ENCODE data around the gene TSC2.

- TF ChIP-seq CTCF (IDR thresholded peaks at IDR 0.05; ENCODE audit: extremely low read depth in 1 of 2, insufficient read depth in 1 of 2, low read depth in 1 of 2, low read length in 2 of 2) (no peak), POLR2A (IDR thresholded peaks at IDR 0.05; ENCODE audit: low read depth, low read length) (no peak)
Observed at GRCh38 chr16:2058420-2058819, 10.6 kb downstream of the TSC2 start.

All from endothelial cell of umbilical vein (primary cell).